ENCODE measurements around the gene EPS15.

- TF ChIP-seq EZH2 (IDR thresholded peaks at IDR 0.05; ENCODE audit: insufficient read depth, poor library complexity, severe bottlenecking) (no peak), EZH2phosphoT487 (IDR thresholded peaks at IDR 0.05; ENCODE audit: insufficient read depth, low read depth) (no peak)
Observed at GRCh38 chr1:51330331-51331201, 188.5 kb downstream of the EPS15 start, which contains the start of gene TTC39A.

All from GM23248 (cell line).